Esophagus muscularis mucosa (tissue), 3 donors: Measurements from ENCODE around the gene PPA1.

ENCODE experiments used
- CTCF ChIP-seq, 3 experiments: fragments of 200-600 bp in 2 of 3; fragments of 450-650 bp in 1 of 3; sonication (generic) in 2 of 3; IDR thresholded peaks; one replicate each; pipeline ENCODE4 v1.5.1; 2017 to 2019; ENCODE audit warnings: antibody characterized with exemption in 3 of 3, mild to moderate bottlenecking in 2 of 3, moderate library complexity in 1 of 3
- POLR2A ChIP-seq: fragments of 450-650 bp; IDR thresholded peaks from one replicate; pipeline ENCODE4 v1.6.1; 2017; ENCODE audit warnings: antibody characterized with exemption, moderate library complexity, mild to moderate bottlenecking, low read depth
- POLR2AphosphoS5 ChIP-seq, 2 donors: sonication (generic); formaldehyde crosslinking; IDR thresholded peaks; one replicate each; pipeline ENCODE4 v1.6.1; 2017; ENCODE audit warnings: antibody characterized with exemption in 2 of 2

GRCh38 chr10:70281609-70282008, 48.4 kb upstream of the PPA1 start:
- no peak for TF ChIP-seq POLR2AphosphoS5 (IDR thresholded peaks at IDR 0.05)
- TF ChIP-seq POLR2A, result no peak
- no peak for TF ChIP-seq CTCF (IDR thresholded peaks at IDR 0.05)
